CD8-positive, alpha-beta memory T cell (primary cell): ENCODE data around the gene SHISA5. TPM values are rescaled to one million over a fixed set of nuclear protein-coding genes. Genes with fewer than 3 reads are reported as not detected.
A peak's percentile ranks its signal among the peaks of the same experiment; 100 is the strongest.
"Not testable (repeated sequence)": the region's sequence is repeated elsewhere in the genome, so short reads cannot be mapped to it uniquely, and the experiment has no call there.

Experiments used
- CTCF ChIA-PET: fragments of 350-600 bp; sonication (Branson Sonifier 250); formaldehyde crosslinking; loops from one replicate; lab custom pipeline; 2021; ENCODE audit warnings: antibody characterized with exemption; lab: Charles Lee
- POLR2A ChIA-PET: fragments of 350-600 bp; sonication (Branson Sonifier 250); formaldehyde crosslinking; loops from one replicate; lab custom pipeline; 2021; ENCODE audit warnings: antibody characterized with exemption; lab: Charles Lee
- DNase-seq, 5 donors: peaks; one replicate each; pipeline versions ENCODE4 v3.0.0 to v3.0.0-alpha.2; 2020 to 2022; ENCODE audit warnings: mixed read lengths in 1 of 5
- H3K27ac ChIP-seq: one replicate; pipeline ENCODE4 v1.7.0; 2013; ENCODE audit warnings: low read depth, mild to moderate bottlenecking, low read length, moderate library complexity
- H3K27me3 ChIP-seq: 2 replicates; pipeline ENCODE4 v1.7.0; 2013; ENCODE audit warnings: low read length, mild to moderate bottlenecking; ENCODE audit not compliant: insufficient read depth, poor library complexity, severe bottlenecking
- H3K36me3 ChIP-seq: 2 replicates; pipeline ENCODE4 v1.7.0; 2013; ENCODE audit warnings: mild to moderate bottlenecking, low read length, moderate library complexity; ENCODE audit not compliant: insufficient read depth
- H3K4me1 ChIP-seq: 2 replicates; pipeline ENCODE4 v1.7.0; 2013; ENCODE audit warnings: mild to moderate bottlenecking, low read length, moderate library complexity; ENCODE audit not compliant: insufficient read depth
- H3K4me3 ChIP-seq: 2 replicates; pipeline ENCODE4 v1.7.0; 2013; ENCODE audit warnings: mild to moderate bottlenecking, low read length
- H3K9me3 ChIP-seq: 2 replicates; pipeline ENCODE4 v1.7.0; 2013; ENCODE audit warnings: mild to moderate bottlenecking, low read length
- H3K27ac Mint-ChIP-seq, 8 donors: one replicate each; pipeline ENCODE4 v1.8.0; 2020 to 2021; ENCODE audit warnings: mixed read lengths in 8 of 8, mild to moderate bottlenecking in 6 of 8, inconsistent platforms in 3 of 8, moderate library complexity in 3 of 8
- H3K27me3 Mint-ChIP-seq, 2 donors: one replicate each; pipeline ENCODE4 v1.8.0; 2020 to 2021; ENCODE audit warnings: mixed read lengths in 2 of 2, mild to moderate bottlenecking in 1 of 2, moderate library complexity in 1 of 2
- H3K36me3 Mint-ChIP-seq, 3 donors: one replicate each; pipeline ENCODE4 v1.8.0; 2020 to 2021; ENCODE audit warnings: mixed read lengths in 3 of 3, inconsistent platforms in 1 of 3, mild to moderate bottlenecking in 1 of 3
- H3K4me1 Mint-ChIP-seq, 3 donors: one replicate each; pipeline ENCODE4 v1.8.0; 2020 to 2021; ENCODE audit warnings: mixed read lengths in 3 of 3, inconsistent platforms in 1 of 3, mild to moderate bottlenecking in 1 of 3
- H3K4me3 Mint-ChIP-seq, 7 donors: one replicate each; pipeline ENCODE4 v1.8.0; 2020 to 2021; ENCODE audit warnings: mixed read lengths in 7 of 7, mild to moderate bottlenecking in 6 of 7, moderate library complexity in 4 of 7, inconsistent platforms in 2 of 7
- H3K9me3 Mint-ChIP-seq, 5 donors: one replicate each; pipeline ENCODE4 v1.8.0; 2020 to 2022; ENCODE audit warnings: mixed read lengths in 5 of 5, mild to moderate bottlenecking in 3 of 5, moderate library complexity in 2 of 5, inconsistent platforms in 1 of 5
- polyA plus RNA-seq: library from polyadenylated mRNA; unstranded; fragments of 300-500 nt; fragmentation: Illumina TruSeq; gene quantifications from one replicate; pipeline ENCODE4 v1.2.3, GENCODE V29; 2021
- total RNA-seq, 2 experiments: library from RNA; stranded (reverse); gene quantifications; one replicate each; pipeline ENCODE4 v1.2.3, GENCODE V29; 2021

Gene SHISA5
- total and polyA plus RNA-seq, 3 experiments from 2014 or later = 102 to 470 (median 102) TPM

DNA sequence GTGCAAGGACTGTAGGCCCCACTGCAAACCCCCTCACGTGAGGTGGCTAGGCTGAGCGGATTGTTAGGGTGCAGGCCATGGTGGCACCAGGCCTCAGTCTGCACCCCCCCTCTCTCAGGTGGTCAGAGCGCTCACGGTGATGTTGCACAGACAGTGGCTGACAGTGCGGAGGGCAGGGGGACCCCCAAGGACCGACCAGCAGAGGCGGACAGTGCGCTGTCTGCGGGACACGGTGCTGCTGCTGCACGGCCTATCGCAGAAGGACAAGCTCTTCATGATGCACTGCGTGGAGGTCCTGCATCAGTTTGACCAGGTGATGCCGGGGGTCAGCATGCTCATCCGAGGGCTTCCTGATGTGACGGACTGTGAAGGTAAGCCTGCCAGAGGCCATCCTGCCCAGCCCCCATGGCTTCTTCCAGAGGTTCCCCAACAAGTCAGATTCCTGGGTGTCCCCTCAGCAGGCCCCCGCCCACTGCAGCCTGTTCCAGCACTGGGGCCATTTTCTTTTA, 39.2 kb downstream of the SHISA5 start:
- Histone ChIP-seq H3K4me3 (no peak overlapping the region), H3K9me3 (no peaks in the 10 kb centered on the region), H3K27ac (no peak overlapping the region), H3K4me1 (peaks cover 44% of the 10 kb centered on the region), H3K27me3 (no peaks in the 10 kb centered on the region), H3K36me3 (peaks cover 37% of the 10 kb centered on the region)
- H3K27me3 Mint-ChIP-seq = no peaks in the 10 kb centered on the region
- H3K4me1 Mint-ChIP-seq = peaks cover 37 to 56% (median 53%) of the 10 kb centered on the region in 3 donors
- H3K36me3 Mint-ChIP-seq = peaks cover 0 to 57% (median 9%) of the 10 kb centered on the region in 3 donors
- H3K27ac Mint-ChIP-seq = peak overlapping the region in 6 of 8 donors; percentile 96 to 99 (median 98)
- DNase-seq = no peak
- H3K9me3 Mint-ChIP-seq = no peaks in the 10 kb centered on the region
- ChIA-PET CTCF (no interaction called here), POLR2A (no interaction called here)
- peak overlapping the region in 2 of 7 donors; percentile 68 to 73 for H3K4me3 Mint-ChIP-seq

DNA sequence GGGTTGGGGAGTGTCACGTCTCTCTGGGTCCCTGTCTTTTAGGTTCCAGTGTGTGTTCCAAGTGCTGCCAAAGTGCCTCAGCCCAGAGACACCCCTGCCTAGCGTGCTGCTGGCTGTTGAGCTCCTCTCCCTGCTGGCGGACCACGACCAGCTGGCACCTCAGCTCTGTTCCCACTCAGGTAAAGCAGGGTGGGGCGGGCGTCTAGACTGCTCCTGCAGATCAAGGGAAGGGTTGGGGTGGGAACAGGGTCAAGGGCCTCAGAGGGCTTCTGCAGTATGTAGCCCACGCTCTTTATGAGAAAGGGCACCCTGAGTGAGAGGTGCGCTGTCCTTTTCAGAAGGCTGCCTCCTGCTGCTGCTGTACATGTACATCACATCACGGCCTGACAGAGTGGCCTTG, 40.3 kb downstream of the SHISA5 start:
- CTCF ChIA-PET = interaction anchor here (0.7 to 3.4 kb wide), 3 partner anchors 28 to 85 kb away, joined by 3 to 11 read pairs (median 4); no protein-coding TSS in a partner anchor
- Mint-ChIP-seq H3K27ac (peak overlapping the region in 6 of 8 donors; percentile 9 to 72 (median 46)), H3K4me3 (peak overlapping the region in 1 of 7 donors; percentile 40), H3K9me3 (no peaks in the 10 kb centered on the region), H3K36me3 (peaks cover 0 to 56% (median 2%) of the 10 kb centered on the region in 3 donors), H3K27me3 (no peaks in the 10 kb centered on the region), H3K4me1 (peaks cover 27 to 45% (median 42%) of the 10 kb centered on the region in 3 donors)
- no peak overlapping the region for H3K27ac ChIP-seq
- DNase-seq = no peak
- no peak overlapping the region for H3K4me3 ChIP-seq
- no peaks in the 10 kb centered on the region for H3K27me3 ChIP-seq
- peaks cover 34% of the 10 kb centered on the region for H3K4me1 ChIP-seq
- H3K36me3 ChIP-seq = peaks cover 36% of the 10 kb centered on the region
- POLR2A ChIA-PET = no interaction called here
- H3K9me3 ChIP-seq = no peaks in the 10 kb centered on the region

DNA sequence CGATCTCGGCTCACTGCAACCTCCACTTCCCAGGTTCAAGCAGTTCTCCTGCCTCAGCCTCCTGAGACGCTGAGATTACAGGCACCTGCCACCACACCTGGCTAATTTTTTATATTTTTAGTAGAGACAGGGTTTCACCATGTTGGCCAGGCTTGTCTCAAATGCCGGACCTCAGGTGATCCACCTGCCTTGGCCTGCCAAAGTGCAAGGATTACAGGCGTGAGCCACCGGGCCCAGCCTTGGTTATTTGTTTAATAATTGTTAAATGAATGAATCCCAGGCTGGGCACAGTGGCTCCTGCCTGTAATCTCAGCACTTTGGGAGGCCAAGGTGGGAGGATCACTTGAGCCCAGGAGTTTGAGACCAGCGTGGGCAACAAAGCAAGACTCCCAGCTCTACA, 42.2 kb downstream of the SHISA5 start:
- Mint-ChIP-seq H3K36me3 (peaks cover 0 to 49% (median 2%) of the 10 kb centered on the region in 3 donors), H3K4me1 (peaks cover 10 to 29% (median 24%) of the 10 kb centered on the region in 3 donors)
- CTCF ChIA-PET = interaction anchor here (0.9 to 3.4 kb wide), 3 partner anchors 15 to 45 kb away, joined by 4 to 11 read pairs (median 8); partner anchors contain the start of gene ATRIP
- peaks cover 31% of the 10 kb centered on the region for H3K36me3 ChIP-seq
- H3K4me1 ChIP-seq = peaks cover 14% of the 10 kb centered on the region
- H3K27me3 Mint-ChIP-seq, H3K27ac Mint-ChIP-seq, H3K27me3 ChIP-seq, H3K9me3 Mint-ChIP-seq, H3K27ac ChIP-seq, H3K9me3 ChIP-seq, DNase-seq, H3K4me3 Mint-ChIP-seq, H3K4me3 ChIP-seq: not testable (repeated sequence)
- POLR2A ChIA-PET = interaction anchor here (0.6 kb wide), 1 partner anchor 45 kb away, joined by 3 read pairs; no protein-coding TSS in a partner anchor

DNA sequence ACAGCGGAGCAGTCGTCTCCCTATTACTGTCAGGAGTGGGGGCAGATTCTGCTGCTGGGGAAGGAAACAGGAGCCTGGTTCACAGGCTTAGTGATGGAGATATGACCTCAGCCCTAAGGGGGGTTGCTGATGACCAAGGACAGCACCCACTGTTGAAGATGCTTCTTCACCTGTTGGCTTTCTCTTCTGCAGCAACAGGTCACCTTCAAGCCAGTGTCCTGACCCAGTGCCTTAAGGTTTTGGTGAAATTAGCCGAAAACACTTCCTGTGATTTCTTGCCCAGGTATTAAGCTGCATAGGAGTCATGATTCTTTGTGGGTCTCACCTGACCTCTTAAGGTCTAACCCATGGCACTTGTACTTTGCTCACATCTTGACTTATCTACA, 43.5 kb downstream of the SHISA5 start:
- DNase-seq = no peak
- peaks cover 31% of the 10 kb centered on the region for H3K36me3 ChIP-seq
- H3K27me3 Mint-ChIP-seq = no peaks in the 10 kb centered on the region
- H3K9me3 Mint-ChIP-seq = no peaks in the 10 kb centered on the region
- peak overlapping the region in 5 of 8 donors; percentile 8 to 74 (median 58) for H3K27ac Mint-ChIP-seq
- no peaks in the 10 kb centered on the region for H3K27me3 ChIP-seq
- no peaks in the 10 kb centered on the region for H3K9me3 ChIP-seq
- peaks cover 0 to 44% (median 2%) of the 10 kb centered on the region in 3 donors for H3K36me3 Mint-ChIP-seq
- H3K27ac ChIP-seq = no peak overlapping the region
- peaks cover 2 to 16% (median 11%) of the 10 kb centered on the region in 3 donors for H3K4me1 Mint-ChIP-seq
- H3K4me1 ChIP-seq = peaks cover 6% of the 10 kb centered on the region
- no peak overlapping the region for H3K4me3 Mint-ChIP-seq
- POLR2A ChIA-PET = no interaction called here
- H3K4me3 ChIP-seq = no peak overlapping the region
- CTCF ChIA-PET = interaction anchor here (3.4 kb wide), 1 partner anchor 25 kb away, joined by 11 read pairs; no protein-coding TSS in a partner anchor

DNA sequence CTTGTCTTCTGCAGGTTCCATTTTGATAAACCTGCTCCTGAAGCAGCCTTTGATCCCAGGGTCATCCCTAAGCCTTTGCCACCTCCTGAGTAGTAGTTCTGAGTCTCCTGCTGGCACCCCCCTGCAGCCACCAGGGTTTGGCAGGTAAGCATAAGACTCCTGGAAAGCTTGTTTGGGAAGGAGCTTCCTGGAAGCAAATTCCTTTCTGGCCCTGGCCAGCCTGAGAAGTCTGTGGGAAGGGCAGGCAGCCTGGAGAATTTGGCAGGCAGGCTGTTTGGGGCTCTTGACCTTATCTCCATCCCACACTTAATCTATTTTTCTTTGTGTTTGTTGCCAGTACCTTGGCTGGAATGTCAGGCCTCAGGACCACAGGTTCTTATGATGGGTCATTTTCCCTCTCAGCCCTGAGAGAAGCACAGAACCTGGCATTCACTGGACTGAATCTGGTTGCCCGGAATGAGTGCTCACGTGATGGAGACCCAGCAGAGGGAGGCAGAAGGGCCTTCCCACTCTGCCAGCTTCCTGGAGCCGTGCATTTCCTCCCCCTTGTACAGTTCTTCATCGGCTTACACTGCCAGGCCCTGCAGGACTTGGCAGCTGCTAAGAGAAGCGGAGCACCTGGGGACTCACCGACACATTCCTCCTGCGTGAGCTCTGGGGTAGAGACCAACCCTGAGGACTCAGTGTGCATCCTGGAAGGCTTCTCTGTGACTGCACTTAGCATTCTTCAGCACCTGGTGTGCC, 44.0 kb downstream of the SHISA5 start:
- Mint-ChIP-seq H3K9me3 (no peaks in the 10 kb centered on the region), H3K36me3 (peaks cover 0 to 49% (median 3%) of the 10 kb centered on the region in 3 donors), H3K4me3 (no peak overlapping the region), H3K27ac (peak overlapping the region in 1 of 8 donors; percentile 38), H3K27me3 (no peaks in the 10 kb centered on the region), H3K4me1 (peaks cover 0 to 10% (median 6%) of the 10 kb centered on the region in 3 donors)
- Histone ChIP-seq H3K4me3 (no peak overlapping the region), H3K9me3 (no peaks in the 10 kb centered on the region), H3K27me3 (no peaks in the 10 kb centered on the region), H3K27ac (no peak overlapping the region), H3K36me3 (peaks cover 31% of the 10 kb centered on the region), H3K4me1 (peaks cover under 1% of the 10 kb centered on the region)
- no peak for DNase-seq
- ChIA-PET CTCF (interaction anchor here (3.4 to 4.3 kb wide), 2 partner anchors 24 kb away, joined by 11 to 29 read pairs; no protein-coding TSS in a partner anchor), POLR2A (interaction anchor here (0.5 to 0.6 kb wide), 2 partner anchors 29 to 205 kb away, joined by 5 to 6 read pairs; no protein-coding TSS in a partner anchor)

DNA sequence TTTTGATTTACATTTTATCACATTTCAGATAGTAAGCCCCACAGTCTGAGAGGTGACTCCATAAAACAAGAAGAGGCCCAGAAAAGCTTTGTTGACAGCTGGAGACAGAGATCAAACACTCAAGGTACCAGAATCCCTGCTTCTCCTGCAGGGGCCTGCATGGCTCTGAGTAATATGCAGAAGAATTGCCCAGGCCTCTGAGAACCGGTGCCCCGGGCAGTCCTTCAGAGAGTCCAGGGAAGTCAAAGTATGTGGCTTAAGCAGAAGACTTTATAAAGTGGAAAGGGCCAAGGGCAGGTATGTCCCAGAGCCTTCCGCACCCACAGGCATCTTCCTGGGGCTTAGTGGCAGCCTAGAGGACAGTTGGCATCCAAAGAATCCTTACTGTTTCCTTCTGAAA, 44.6 kb downstream of the SHISA5 start:
- Histone ChIP-seq H3K27ac (no peak overlapping the region), H3K9me3 (no peaks in the 10 kb centered on the region), H3K4me1 (no peaks in the 10 kb centered on the region), H3K36me3 (peaks cover 28% of the 10 kb centered on the region), H3K4me3 (no peak overlapping the region), H3K27me3 (no peaks in the 10 kb centered on the region)
- CTCF ChIA-PET = interaction anchor here (4.3 kb wide), 1 partner anchor 23 kb away, joined by 29 read pairs; no protein-coding TSS in a partner anchor
- POLR2A ChIA-PET = interaction anchor here (0.6 kb wide), 1 partner anchor 30 kb away, joined by 5 read pairs; no protein-coding TSS in a partner anchor
- no peak for DNase-seq
- H3K27me3 Mint-ChIP-seq = no peaks in the 10 kb centered on the region
- peaks cover 0 to 10% (median 6%) of the 10 kb centered on the region in 3 donors for H3K4me1 Mint-ChIP-seq
- H3K27ac Mint-ChIP-seq = no peak overlapping the region
- H3K4me3 Mint-ChIP-seq = no peak overlapping the region
- H3K36me3 Mint-ChIP-seq = peaks cover 0 to 55% (median 5%) of the 10 kb centered on the region in 3 donors
- no peaks in the 10 kb centered on the region for H3K9me3 Mint-ChIP-seq

DNA sequence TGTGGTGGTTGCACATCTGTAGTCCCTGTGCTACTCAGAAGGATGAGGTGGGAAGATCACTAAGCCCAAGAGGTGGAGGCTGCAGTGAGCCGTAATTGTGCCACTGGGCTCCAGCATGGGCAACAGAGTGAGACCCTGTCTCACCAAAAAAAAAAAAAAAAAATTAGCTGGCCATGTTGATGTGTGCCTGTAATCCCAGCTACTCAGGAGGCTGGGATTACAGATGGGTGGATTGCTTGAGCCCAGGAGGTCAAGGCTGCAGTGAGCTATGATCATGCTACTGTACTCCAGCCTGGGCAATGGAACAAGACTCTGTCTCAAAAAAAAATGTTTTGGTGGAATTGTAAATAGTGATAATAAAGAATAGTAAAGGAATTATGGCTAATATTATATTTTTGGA, 47.5 kb downstream of the SHISA5 start:
- Histone ChIP-seq H3K4me1 (no peaks in the 10 kb centered on the region), H3K27ac (no peak overlapping the region), H3K36me3 (peaks cover 39% of the 10 kb centered on the region), H3K4me3 (no peak overlapping the region), H3K9me3 (no peaks in the 10 kb centered on the region), H3K27me3 (no peaks in the 10 kb centered on the region)
- peaks cover 0 to 10% (median 6%) of the 10 kb centered on the region in 3 donors for H3K4me1 Mint-ChIP-seq
- ChIA-PET POLR2A (interaction anchor here (0.7 to 1.1 kb wide), 2 partner anchors 10 to 17 kb away, joined by 3 to 4 read pairs; partner anchors contain the start of genes ATRIP and CCDC51), CTCF (interaction anchor here (1.5 to 4.3 kb wide), 2 partner anchors 20 to 51 kb away, joined by 5 to 29 read pairs; no protein-coding TSS in a partner anchor)
- no peaks in the 10 kb centered on the region for H3K27me3 Mint-ChIP-seq
- no peak overlapping the region for H3K27ac Mint-ChIP-seq
- no peak overlapping the region for H3K4me3 Mint-ChIP-seq
- no peaks in the 10 kb centered on the region for H3K9me3 Mint-ChIP-seq
- peaks cover 0 to 79% (median 11%) of the 10 kb centered on the region in 3 donors for H3K36me3 Mint-ChIP-seq
- DNase-seq = no peak
